ENCODE data around the gene XKRX.

DNA sequence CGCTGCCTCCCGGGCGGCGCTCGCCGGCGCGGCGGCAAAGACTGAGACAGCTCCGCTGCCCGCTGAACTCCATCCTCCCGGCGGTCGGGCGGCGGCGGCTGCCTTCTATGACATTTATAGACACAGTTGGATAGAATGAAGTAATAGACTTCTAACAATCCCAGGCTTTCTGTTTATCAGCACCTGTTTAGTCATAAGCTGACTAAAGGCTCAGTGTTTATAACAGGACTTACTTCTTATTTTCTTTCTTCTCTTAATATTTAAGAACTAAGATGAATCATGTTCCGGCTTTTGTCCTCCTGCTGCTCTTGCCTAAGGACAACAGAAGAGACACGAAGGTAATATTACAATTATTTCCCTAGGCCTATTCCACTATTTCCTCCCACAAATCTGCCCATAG is 44.7 kb upstream of the XKRX start:
- TF ChIP-seq ZFP36 (IDR thresholded peaks at IDR 0.05; ENCODE audit: borderline replicate concordance, partially characterized antibody) (no peak), HDAC2 (IDR thresholded peaks at IDR 0.05) (no peak)
- TF ChIP-seq, protein P1, sequence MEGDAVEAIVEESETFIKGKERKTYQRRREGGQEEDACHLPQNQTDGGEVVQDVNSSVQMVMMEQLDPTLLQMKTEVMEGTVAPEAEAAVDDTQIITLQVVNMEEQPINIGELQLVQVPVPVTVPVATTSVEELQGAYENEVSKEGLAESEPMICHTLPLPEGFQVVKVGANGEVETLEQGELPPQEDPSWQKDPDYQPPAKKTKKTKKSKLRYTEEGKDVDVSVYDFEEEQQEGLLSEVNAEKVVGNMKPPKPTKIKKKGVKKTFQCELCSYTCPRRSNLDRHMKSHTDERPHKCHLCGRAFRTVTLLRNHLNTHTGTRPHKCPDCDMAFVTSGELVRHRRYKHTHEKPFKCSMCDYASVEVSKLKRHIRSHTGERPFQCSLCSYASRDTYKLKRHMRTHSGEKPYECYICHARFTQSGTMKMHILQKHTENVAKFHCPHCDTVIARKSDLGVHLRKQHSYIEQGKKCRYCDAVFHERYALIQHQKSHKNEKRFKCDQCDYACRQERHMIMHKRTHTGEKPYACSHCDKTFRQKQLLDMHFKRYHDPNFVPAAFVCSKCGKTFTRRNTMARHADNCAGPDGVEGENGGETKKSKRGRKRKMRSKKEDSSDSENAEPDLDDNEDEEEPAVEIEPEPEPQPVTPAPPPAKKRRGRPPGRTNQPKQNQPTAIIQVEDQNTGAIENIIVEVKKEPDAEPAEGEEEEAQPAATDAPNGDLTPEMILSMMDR (IDR thresholded peaks at IDR 0.05), result no peak

Data from A549 (cell line).